Pons (tissue), 1 donor: ENCODE results near the gene RLIM.
"Not testable (repeated sequence)": the region's sequence is repeated elsewhere in the genome, so short reads cannot be mapped to it uniquely, and the experiment has no call there.

Experiments used
- DNase-seq: peaks from one replicate; pipeline ENCODE4 v3.0.0-alpha.2; 2016; ENCODE audit warnings: low spot score

RLIM gene, protein sequence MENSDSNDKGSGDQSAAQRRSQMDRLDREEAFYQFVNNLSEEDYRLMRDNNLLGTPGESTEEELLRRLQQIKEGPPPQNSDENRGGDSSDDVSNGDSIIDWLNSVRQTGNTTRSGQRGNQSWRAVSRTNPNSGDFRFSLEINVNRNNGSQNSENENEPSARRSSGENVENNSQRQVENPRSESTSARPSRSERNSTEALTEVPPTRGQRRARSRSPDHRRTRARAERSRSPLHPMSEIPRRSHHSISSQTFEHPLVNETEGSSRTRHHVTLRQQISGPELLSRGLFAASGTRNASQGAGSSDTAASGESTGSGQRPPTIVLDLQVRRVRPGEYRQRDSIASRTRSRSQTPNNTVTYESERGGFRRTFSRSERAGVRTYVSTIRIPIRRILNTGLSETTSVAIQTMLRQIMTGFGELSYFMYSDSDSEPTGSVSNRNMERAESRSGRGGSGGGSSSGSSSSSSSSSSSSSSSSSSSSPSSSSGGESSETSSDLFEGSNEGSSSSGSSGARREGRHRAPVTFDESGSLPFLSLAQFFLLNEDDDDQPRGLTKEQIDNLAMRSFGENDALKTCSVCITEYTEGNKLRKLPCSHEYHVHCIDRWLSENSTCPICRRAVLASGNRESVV

DNA sequence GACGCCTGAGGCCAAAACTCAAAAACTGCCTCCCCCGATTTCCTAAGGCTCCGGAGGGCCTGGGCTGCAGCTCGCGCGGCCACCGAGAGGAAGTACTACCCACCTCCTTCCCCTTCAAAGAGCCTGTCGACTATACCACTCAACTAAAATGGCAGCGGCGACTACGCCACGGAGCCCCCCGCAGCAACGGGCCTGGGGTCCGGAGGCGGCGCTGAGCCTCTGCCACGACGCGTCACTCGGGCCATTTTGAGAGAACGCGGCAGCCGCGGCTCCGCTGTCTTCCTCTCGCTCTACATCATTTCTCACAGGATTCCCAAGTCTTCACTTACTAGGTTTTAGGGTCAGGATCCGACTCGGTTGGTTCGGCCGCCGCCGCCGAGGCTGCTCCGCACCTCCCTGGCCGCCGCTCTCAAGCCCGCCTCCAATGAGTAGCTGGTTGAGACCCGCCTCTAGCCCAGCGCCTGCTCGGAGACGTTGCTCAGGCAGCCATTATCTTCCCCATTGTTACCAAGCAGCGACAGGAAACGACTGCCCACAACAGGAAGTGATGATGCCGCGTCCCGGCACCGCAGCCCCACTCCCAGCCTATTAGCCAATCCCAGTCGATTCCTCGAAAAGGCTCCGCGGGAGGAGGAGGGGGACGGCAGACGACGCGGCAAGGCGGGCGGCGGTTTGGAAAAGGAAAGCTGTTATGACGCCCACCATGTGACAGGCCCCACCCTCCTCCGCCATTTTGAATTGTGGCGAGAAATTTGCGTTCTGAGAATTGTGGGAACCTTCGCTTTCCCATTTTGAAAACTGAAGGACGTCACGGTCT lies at the start of gene RLIM:
Gene RLIM (minus strand): TSS at position 532 of the 817 bp plus-strand sequence. CDS start 18,647 bp downstream, outside the sequence.
- DNase-seq = peak; percentile 95

DNA sequence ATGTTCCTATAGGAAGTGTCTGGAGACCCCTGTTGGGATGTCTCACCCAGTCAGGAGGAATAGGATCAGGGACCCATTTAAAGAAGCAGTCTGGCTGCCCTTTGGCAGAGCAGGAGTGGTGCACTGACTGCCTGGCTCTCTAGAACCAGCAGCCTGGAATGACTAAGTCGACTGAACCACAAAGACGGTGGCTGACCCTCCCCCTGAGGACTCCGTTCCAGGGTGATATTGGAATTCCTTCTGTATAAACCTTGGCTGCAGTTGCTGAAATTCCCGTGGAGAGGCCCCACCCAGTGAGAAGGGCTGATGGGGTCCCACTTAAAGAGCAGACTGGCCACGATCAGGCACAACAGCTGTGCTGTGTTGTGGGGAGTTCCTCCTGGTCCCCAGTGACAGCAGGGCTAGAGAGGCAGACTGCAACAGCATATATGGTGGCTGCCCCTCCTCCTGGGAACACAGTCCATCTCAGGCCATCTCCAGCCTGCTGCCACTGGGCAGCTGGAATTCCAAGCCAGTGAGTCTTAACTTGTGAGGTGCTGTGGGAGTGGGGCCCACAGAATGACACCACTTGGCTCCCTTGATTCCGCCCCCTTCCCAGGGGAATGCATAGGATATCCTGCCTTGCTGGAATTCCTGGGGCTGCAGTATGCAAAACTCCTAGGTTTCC lies 41.8 kb upstream of the RLIM start:
- DNase-seq = no peak

DNA sequence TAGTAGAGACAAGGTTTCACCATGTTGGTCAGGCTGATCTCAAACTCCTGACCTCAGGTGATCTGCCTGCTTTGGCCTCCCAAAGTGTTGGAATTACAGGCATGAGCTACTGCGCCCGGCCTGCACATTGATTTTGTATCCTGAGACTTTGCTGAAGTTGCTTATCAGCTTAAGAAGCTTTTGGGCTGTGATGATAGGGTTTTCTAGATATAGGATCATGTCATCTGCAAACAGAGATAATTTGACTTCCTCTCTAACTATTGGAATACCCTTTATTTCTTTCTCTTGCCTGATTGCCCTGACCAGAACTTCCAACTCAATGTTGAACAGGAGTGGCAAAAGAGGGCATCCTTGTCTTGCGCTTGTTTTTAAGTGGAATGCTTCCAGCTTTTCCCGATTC lies 40.5 kb upstream of the RLIM start:
- DNase-seq = not testable (repeated sequence)

DNA sequence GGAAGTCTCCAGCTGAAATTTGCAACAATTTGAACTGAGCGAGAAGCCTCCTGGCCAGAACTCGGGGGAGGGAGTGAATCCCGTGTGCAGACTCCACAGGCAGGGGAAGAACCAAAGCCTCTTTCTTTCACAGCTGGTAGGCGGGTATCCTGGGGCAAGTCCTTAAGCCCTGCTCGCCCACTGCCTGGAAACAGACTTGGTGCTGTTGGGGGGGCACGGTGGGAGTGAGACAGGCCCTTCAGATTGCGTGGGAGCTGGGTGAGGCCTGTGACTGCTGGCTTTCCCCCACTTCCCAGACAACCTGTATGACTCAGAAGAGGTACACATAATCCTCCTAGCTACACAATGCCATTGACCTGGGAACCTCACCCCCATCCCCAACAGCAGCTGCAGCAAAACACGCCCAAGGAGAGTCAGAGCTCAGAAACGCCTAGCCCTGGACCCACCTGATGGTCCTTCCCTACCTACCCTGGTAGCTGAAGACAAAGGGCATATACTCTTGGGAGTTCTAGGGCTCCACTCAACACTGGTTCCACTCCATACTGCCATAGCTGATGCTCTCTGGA lies 22.4 kb upstream of the RLIM start:
- no peak for DNase-seq

DNA sequence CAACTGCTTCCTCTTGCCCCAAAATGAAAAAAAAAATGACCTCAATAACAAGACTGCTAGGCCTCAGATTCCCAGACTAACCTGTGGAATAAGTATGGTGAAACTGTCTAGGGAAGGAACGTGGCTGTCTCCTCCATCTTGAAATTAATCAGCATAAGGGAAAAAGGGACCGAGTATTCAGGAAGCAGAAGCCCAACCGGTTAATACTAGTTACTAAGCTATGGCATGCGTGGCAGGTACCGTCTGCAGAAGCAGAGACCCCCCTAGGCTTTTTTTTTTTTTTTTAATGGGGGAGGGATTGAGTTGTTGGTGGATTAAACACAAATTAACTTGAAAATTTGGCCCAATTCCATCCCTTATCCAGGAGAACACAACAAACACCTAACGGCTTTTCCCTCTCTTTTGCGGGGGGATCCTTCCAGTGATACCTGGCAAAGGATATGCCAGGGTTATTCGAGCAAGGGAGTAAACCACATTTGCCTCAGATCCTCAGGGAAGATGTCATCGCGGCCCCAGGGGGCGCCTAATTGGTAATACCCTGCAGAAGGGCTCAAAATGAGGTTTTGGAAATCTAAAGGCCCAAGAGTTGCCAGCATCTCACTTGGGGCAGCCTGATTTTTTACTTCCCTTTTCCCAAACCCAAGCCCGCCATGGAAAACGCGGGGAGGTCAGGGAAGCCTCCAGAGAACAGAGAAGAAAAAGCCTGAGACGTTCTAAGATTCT lies 893 bp downstream of the RLIM start:
- peak; percentile 14 for DNase-seq

DNA sequence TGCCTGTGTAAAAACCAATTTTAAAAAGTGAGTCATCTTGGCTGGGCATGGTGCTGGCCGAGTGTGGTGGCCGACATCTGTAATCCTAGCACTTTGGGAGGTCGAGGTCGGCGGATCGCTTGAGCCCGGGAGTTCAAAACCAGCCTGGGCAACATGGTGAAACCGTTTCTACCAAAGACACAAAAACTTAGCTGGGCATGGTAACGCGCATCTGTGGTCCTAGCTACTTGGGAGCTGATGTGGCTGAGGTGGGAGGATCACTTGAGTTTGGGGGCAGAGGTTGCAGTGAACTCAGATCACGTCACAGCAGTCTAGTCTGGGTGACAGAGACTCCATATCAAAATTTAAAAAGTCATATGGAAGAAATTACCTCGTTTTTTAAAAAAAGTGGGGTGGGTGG lies 7.6 kb downstream of the RLIM start:
- no peak for DNase-seq

DNA sequence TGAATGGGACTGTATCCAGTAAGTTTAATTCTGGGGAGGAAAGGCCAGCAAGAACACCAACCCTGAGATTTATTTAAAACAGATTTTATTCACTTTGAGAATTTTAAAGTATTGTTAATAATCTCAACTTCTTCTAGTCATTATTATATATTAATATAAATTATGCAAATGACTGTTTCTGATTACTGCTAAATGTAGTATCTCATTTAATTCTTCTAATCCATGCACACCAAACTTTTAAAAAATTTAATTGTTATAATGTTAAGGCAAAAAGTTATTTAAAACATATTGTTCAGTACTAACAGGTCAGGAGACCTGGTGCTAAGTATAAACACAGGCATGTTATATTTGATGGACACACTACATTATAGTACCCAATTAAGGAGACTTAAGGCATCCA lies 8.1 kb downstream of the RLIM start:
- DNase-seq = no peak

DNA sequence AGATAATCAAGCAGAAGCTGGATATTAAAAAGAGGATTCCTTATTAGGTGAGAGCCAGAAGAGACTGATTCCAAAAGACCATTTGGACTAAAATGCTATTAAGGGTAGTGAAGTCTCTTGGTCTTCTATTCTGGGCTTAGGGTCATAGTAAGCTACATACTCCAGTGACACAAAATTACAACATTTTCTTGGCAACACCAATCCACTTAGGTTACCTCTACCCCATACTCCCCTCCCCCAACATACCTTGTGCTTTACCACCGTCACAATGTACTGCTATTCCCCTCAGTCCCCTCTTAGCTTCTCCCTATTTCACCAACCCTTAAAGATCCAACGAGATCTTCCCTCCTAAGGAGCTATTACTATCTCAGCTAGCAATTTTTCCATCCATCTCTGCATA lies 11.4 kb downstream of the RLIM start:
- no peak for DNase-seq

DNA sequence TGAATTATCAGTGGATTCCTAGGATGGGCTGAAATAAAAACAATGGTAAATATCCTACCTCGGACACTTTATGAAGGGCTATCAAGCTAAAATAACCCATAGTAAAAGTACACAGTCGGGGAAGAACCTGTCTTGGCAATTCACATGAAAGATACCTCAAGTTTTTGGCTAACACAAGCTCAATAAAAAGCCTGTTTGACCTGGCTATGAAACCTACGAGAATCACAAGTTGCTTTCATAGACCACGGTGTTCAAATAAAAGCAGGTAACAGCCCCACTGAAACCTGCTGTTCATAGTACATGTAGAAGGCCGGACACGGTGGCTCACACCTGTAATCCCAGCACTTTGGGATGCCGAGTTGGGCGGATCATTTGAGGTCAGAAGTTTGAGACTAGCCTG lies 12.3 kb downstream of the RLIM start:
- DNase-seq = no peak

DNA sequence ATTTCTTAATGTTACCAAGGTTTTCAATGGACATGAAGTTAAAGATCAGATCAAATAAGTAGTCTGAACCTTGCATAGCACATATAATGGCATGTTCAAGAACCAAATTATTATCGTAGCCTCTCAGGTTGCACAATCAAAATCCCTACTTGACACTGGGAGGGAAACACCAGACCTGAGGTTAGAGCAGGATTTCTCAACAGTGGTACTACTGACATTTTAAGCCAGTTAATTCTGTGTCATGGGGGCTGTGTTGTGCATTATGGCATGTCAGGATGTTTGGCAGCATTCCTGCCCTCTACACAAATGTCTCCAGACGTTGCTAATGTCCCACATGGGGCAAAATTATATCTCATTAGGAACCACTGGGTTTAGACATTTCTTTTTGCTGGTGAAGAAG lies 20.8 kb downstream of the RLIM start:
- DNase-seq = no peak

DNA sequence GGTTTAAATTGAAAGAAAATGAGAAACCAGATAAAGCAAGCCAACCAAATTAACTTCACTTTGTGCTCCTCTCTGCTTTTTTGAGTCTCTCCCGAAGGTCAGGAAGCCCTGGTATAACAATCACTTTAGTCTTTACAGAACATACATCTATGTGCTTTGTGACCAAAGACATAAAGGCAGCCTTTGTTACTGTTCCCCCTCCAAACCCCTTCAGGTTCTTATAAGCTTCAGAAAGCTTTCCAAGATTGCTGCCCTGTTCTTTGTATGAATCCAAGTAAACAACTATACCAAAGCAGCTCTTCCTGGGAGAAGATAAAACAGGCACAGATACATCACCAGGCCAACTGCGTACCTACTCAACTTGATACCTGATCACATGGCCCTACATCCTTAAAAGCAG lies 28.7 kb downstream of the RLIM start:
- DNase-seq = peak; percentile 6

DNA sequence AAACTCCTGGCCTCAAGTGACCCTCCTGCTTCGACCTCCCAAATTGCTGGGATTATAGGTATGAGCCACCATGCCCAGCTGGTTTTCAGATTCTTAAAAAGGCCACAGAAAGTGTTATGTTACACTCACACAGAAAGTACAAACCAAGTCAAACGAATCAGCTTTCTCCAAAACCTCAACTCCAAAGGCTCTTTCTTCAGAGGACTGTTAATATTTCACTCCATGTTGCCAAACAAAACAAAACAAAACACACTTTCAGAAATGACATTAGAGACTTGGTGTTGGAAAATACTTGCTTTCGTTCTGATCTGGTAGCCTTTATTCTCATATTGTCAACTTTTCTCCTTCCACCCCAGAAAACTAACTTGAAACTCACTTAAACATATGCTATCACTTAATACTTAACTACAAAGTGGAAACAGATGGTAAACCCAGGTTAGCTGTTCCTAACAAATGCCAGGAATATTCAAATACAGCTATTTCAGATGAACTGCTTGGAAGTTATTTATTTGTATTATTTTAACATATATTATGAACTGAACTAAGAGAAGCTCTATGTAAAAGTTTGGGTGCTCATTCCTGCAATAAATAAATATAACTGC lies 34.7 kb downstream of the RLIM start:
- DNase-seq = no peak

DNA sequence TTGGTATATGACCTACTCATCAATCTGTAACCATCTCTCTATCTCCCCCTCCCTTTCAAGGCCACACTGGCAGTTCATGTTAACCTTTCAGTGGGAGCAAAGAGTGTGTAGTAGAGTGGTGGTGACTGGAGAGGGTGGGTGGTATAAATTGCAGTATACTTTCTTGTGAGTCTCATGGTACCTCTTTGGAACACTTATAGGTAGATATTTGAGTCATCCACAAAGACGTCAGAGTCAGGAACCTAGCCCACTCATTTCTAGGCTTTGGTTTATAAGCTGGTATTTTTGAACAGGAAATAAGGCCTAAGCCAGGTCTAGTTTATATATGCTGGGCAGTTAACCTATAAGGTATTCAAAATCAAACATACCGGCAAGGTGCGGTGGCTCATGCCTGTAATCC lies 36.3 kb downstream of the RLIM start:
- no peak for DNase-seq

DNA sequence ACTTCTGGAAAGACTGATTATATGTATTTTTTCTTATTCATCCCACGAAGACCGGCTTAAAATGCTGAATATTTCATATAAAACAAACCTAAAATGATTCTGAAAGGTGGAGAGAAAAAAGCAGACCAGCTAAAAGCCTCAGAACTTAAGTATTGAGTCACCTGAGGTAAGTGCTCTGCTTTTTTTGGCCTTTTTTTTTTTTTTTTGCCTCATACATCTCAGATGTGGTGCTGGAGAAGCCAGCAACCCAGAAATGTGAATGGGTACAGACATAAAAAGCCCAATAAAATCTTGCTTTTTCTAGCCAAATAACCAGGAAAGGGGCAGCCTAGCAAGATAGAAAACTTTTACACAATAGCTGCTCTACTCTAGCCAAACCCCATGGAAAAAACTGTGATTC lies 57.0 kb downstream of the RLIM start:
- no peak for DNase-seq

DNA sequence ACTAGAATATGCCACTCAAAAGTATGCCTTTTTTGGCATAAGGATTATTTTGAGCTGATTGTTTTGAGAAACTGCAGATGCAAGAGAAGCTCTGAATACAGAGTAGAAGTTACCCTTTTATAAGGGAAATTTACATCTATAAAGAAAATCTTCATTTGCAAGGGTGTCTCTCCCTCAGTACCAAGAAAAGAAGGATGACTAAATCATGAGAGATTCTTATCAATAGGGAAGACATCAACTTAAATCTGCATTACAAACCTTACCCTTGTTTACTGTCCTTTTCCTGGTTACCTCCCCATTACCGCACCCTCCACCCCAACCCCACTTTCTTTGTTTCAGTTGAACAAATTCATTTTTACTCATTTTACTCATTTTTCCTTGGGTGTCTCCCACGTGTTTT lies 62.5 kb downstream of the RLIM start:
- DNase-seq = no peak

DNA sequence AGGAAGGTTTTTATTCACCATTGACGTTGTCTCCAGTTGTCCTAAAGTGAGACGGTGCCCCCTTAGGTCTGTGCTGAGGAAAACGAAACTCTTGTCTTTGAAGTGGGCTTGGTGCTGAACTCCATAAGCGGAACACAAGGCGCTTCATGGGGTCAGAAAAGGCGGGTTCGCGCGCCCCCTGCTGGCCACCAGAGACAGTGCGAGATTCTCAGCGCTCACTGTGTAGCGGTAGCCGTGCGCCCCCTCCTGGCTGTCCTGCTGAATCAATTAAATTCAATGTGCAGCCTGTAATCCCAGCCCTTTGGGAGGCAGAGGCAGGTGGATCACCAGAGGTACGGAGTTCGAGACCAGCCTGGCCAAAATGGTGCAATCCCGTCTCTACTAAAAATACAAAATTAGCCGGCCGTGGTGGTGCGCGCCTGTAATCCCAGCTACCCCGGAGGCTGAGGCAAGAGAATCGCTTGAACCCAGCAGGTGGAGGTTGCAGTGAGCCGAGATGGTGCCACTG lies 64.1 kb downstream of the RLIM start:
- peak; percentile 59 for DNase-seq

DNA sequence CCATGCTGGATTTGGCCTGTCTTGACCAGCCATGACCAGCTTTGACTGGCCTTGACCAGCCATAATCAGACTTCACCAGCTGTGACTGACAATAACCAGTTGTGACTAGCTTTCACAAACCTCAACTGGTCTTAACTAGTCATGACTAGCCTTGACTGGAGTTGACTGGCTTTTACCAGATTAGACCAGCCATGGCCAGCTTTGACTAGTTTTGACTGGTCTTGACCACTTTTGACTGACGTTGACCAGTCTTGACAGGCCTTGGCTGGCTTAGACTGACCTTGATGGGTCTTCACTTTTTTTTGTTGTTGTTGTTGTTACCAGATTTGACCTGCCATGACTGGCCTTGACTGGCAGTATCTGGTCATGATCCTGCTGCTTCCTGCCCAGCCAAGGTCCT lies 67.4 kb downstream of the RLIM start:
- no peak for DNase-seq

DNA sequence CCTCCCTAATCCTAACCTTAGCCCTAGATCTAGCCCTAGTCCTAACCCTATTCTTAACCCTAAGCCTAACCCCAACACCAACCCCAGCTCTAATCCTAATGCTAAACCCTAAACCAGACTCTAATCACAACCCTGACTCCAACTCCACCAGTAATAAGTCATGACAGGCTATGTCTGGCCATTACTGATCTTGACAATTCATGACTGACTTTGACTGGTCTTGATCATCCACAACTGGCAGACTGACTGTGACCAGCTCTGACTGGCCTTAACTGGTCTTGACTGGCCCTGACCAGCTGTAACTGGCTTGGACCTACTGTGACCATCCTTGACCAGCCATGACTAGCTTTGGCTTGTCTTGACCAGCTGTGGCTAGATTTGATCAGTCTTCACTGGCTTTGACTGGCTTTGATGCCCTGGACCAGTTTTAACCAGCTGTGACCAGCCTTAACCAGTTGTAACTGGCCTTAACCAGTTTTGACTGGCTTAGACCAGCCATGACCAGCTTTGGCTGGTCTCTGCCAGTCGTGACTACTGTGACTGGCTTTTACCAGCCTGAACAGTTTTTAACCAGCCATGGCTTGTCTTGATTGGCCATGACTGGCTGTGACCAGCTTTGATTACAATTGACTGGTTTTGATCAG lies 68.4 kb downstream of the RLIM start:
- no peak for DNase-seq

DNA sequence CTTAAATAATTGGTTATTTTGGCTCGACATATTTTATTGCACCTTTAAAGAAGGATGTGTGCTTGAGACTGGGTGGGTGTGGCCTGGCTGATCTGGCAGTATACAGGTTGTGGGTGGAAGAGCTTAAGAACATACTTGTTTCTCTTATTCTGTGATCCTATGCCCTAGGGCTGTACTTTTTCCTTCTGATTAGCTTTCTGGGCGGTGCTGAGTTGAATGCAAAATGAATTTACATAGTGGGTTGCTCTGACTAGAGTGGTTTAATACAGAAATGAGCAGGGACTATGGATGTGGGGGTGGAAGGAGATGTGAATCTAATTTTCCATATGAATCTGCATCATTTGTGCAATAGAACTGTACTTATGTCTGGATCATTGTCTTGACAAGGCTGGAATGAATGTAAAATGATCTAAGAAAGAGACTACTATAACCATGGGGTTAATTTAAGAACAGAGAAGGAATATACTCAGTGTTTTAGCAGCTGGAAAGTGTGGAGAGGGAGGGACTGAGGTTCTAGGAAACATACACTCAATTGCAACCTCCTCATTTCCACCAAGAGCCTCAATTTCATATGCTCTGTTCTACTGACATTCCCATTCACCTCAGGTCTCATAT lies 73.7 kb downstream of the RLIM start:
- DNase-seq = no peak
